PC-9 (cell line): ENCODE measurements around the gene ADRA1B.

ENCODE experiments used
- CTCF ChIP-seq: fragments of 200-600 bp; sonication (generic); conservative IDR thresholded peaks from 2 replicates; pipeline ENCODE4 v1.6.1; 2017; ENCODE audit warnings: mixed run types, antibody characterized with exemption, mild to moderate bottlenecking, moderate library complexity
- EZH2 ChIP-seq: fragments of 200-600 bp; sonication (generic); IDR thresholded peaks from 2 replicates; pipeline ENCODE4 v1.8.0; 2017; ENCODE audit warnings: antibody characterized with exemption, low read depth

GRCh38 chr5:159901772-159902171, 14.5 kb upstream of the ADRA1B start:
- no peak for TF ChIP-seq CTCF
- TF ChIP-seq EZH2 = no peak
